DOHH2 (cell line): Measurements from ENCODE around the gene FAM186B.

ENCODE experiments used
- H3F3A ChIP-seq: fragments of 200-600 bp; sonication (generic), shearing (Covaris generic); 2 replicates; pipeline ENCODE4 v1.6.0; 2016; ENCODE audit warnings: antibody characterized with exemption, mild to moderate bottlenecking; ENCODE audit not compliant: control insufficient read depth, insufficient read depth
- H3K27ac ChIP-seq: fragments of 200-600 bp; sonication (generic); 2 replicates; pipeline ENCODE4 v1.5.1; 2014; ENCODE audit warnings: low read depth, mild to moderate bottlenecking, low read length, moderate library complexity
- H3K27me3 ChIP-seq: fragments of 200-600 bp; sonication (generic); 2 replicates; pipeline ENCODE4 v1.6.1; 2014; ENCODE audit warnings: mild to moderate bottlenecking, low read length, mixed read lengths; ENCODE audit not compliant: control insufficient read depth
- H3K36me3 ChIP-seq: fragments of 200-600 bp; sonication (generic); 2 replicates; pipeline ENCODE4 v1.6.1; 2014; ENCODE audit warnings: mild to moderate bottlenecking, low read length, moderate library complexity, mixed read lengths; ENCODE audit not compliant: control insufficient read depth
- H3K4me1 ChIP-seq: fragments of 200-600 bp; sonication (generic); 2 replicates; pipeline ENCODE4 v1.6.1; 2014; ENCODE audit warnings: mild to moderate bottlenecking, low read length, mixed read lengths; ENCODE audit not compliant: control insufficient read depth
- H3K4me2 ChIP-seq: fragments of 200-600 bp; sonication (generic); 2 replicates; pipeline ENCODE4 v1.6.0; 2014; ENCODE audit warnings: mild to moderate bottlenecking, low read length, moderate library complexity
- H3K4me3 ChIP-seq: fragments of 200-600 bp; sonication (generic); 2 replicates; pipeline ENCODE4 v1.5.1; 2014; ENCODE audit warnings: mild to moderate bottlenecking, low read length, mixed read lengths
- H3K79me2 ChIP-seq: fragments of 200-600 bp; sonication (generic); 2 replicates; pipeline ENCODE4 v1.6.1; 2014; ENCODE audit warnings: mild to moderate bottlenecking, low read length, mixed read lengths; ENCODE audit not compliant: control insufficient read depth
- H3K9me2 ChIP-seq: fragments of 200-600 bp; sonication (generic); replicated peaks from 2 replicates; pipeline ENCODE4 v1.6.1; 2014; ENCODE audit warnings: mild to moderate bottlenecking, low read length, mixed read lengths; ENCODE audit not compliant: control insufficient read depth
- H3K9me3 ChIP-seq: fragments of 200-600 bp; sonication (generic); 2 replicates; pipeline ENCODE4 v1.6.1; 2014; ENCODE audit warnings: antibody characterized with exemption, low read length, mixed read lengths; ENCODE audit not compliant: control insufficient read depth, insufficient read depth
- H4K20me1 ChIP-seq: fragments of 200-600 bp; sonication (generic); 2 replicates; pipeline ENCODE4 v1.6.0; 2014; ENCODE audit warnings: low read depth, mild to moderate bottlenecking, antibody characterized with exemption, low read length, moderate library complexity; ENCODE audit not compliant: control insufficient read depth, insufficient read depth
- EZH2phosphoT487 ChIP-seq: fragments of 200-600 bp; sonication (generic); IDR thresholded peaks from 2 replicates; pipeline ENCODE4 v1.6.1; 2017; ENCODE audit warnings: borderline replicate concordance, mild to moderate bottlenecking, antibody characterized with exemption, low read length, moderate library complexity, mixed read lengths
- TF ChIP-seq, protein P1 (sequence below): fragments of 200-600 bp; sonication (generic); IDR thresholded peaks from one replicate; pipeline ENCODE4 v1.5.1; 2014; ENCODE audit warnings: antibody characterized with exemption, mild to moderate bottlenecking, low read depth, low read length; ENCODE audit not compliant: poor library complexity, severe bottlenecking

FAM186B gene

GRCh38 chr12:49557187-49557916, 48.1 kb downstream of the FAM186B start:
- Histone ChIP-seq H3K4me2 (no peak overlapping the region), H3K4me3 (no peak overlapping the region), H4K20me1 (no peaks in the 10 kb centered on the region), H3K9me3 (no peaks in the 10 kb centered on the region), H3K27ac (no peak overlapping the region), H3F3A (peaks cover 2% of the 10 kb centered on the region; the same call in 1 of the 2 replicates), H3K27me3 (no peaks in the 10 kb centered on the region), H3K9me2 (no peaks in the 10 kb centered on the region), H3K36me3 (peaks cover 40% of the 10 kb centered on the region), H3K79me2 (no peaks in the 10 kb centered on the region), H3K4me1 (peaks cover 12% of the 10 kb centered on the region)
- TF ChIP-seq, protein P1, sequence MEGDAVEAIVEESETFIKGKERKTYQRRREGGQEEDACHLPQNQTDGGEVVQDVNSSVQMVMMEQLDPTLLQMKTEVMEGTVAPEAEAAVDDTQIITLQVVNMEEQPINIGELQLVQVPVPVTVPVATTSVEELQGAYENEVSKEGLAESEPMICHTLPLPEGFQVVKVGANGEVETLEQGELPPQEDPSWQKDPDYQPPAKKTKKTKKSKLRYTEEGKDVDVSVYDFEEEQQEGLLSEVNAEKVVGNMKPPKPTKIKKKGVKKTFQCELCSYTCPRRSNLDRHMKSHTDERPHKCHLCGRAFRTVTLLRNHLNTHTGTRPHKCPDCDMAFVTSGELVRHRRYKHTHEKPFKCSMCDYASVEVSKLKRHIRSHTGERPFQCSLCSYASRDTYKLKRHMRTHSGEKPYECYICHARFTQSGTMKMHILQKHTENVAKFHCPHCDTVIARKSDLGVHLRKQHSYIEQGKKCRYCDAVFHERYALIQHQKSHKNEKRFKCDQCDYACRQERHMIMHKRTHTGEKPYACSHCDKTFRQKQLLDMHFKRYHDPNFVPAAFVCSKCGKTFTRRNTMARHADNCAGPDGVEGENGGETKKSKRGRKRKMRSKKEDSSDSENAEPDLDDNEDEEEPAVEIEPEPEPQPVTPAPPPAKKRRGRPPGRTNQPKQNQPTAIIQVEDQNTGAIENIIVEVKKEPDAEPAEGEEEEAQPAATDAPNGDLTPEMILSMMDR, result no peak
- TF ChIP-seq EZH2phosphoT487, result no peak

DNA sequence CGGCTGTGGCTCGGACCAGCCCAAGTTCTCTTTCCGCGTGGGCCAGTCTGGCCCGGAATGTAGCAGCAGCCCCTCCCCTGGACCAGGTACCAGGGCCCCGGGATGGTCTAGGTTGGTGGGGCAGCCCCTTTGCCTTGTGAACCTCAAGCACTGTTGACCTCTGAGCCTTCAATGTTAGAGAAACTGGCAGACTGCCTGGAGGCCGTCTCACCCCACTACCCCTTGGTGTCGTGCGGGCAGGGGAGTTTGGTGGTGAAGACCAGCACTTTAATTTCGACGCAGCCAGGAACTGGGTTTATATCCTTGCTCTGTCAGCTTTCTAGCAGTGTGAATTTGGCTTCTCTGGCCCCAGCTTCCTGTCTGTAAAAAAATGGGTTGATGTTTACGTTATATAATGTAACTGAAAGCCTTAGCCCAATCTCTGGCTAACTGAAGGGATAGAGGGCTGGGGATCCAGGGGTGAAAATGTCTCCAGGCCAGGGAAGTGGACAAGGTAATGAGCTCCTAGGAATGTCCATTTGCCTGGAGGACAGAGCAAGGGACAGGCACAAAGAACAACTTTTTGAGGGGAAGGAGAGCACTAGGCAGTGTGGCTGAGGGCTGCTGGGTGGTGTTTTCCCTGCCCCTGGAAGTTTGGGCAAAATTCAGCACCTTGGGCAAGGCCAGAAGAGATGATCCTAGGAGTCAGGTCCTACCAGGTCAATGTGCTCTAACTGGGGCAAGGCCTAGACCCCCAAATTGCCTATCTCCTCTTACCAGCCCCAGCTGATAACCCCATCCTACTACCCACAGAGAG, 48.9 kb downstream of the FAM186B start:
- TF ChIP-seq, protein P1, result no peak
- no peak for TF ChIP-seq EZH2phosphoT487
- Histone ChIP-seq H3K79me2 (no peaks in the 10 kb centered on the region), H3K4me2 (no peak overlapping the region), H3K4me1 (peaks cover 19% of the 10 kb centered on the region), H4K20me1 (no peaks in the 10 kb centered on the region), H3K4me3 (no peak overlapping the region), H3K27ac (no peak overlapping the region), H3K9me3 (no peaks in the 10 kb centered on the region), H3K36me3 (peaks cover 32% of the 10 kb centered on the region), H3K9me2 (no peaks in the 10 kb centered on the region), H3K27me3 (no peaks in the 10 kb centered on the region), H3F3A (0 out of 2 replicates have a peak, but pooled peaks cover 2% of the 10 kb centered on the region)

DNA sequence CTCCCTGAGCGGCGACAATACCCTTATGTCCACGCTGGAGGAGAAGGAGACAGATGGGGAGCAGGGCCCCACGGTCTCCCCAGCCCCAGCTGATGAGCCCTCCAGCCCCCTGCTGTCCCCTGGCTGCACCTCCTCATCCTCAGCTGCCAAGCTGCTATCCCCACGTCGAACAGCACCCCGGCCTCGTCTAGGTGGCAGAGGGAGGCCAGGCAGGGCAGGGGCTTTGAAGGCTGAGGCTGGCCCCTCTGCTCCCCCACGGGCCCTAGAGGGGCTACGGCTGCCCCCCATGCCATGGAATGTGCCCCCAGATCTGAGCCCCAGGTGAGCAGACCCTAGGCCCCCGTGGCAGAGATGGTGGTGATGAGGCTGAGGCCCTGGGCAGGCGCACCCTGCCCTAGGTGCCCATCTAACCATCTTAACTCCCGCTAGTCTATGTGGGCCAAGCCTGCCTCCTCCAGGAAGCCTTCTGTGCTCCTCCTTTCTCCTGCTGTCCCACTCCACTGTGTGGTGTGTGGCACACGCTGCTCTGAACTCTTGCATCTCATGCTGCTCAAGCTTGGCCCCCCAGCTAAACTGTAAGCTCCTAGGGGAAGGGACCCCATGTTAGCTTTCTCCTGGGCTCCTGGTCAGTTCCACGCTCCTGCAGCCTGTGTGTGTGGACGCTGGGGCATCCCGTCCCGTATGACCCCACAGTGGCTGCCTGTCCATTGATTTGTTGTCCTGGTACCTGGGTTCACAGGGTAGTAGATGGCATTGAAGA, 49.6 kb downstream of the FAM186B start:
- Histone ChIP-seq H3K4me3 (no peak overlapping the region), H3K36me3 (peaks cover 27% of the 10 kb centered on the region), H3F3A (0 out of 2 replicates have a peak, but pooled peaks cover 2% of the 10 kb centered on the region), H3K4me2 (no peak overlapping the region), H3K9me2 (no peaks in the 10 kb centered on the region), H3K9me3 (no peaks in the 10 kb centered on the region), H3K27ac (no peak overlapping the region), H3K79me2 (no peaks in the 10 kb centered on the region), H3K4me1 (peaks cover 21% of the 10 kb centered on the region), H3K27me3 (no peaks in the 10 kb centered on the region), H4K20me1 (no peaks in the 10 kb centered on the region)
- TF ChIP-seq, protein P1, result no peak
- no peak for TF ChIP-seq EZH2phosphoT487
